IPS DF 4.7 (cell line): ENCODE results near the gene TROAP.
"Not testable (repeated sequence)": the region's sequence is repeated elsewhere in the genome, so short reads cannot be mapped to it uniquely, and the experiment has no call there.

Experiments
- DNase-seq: peaks from one replicate; pipeline ENCODE4 v3.0.0-alpha.2; 2013; ENCODE audit warnings: low spot score; ENCODE audit errors: extremely low read depth

The TROAP gene

DNA sequence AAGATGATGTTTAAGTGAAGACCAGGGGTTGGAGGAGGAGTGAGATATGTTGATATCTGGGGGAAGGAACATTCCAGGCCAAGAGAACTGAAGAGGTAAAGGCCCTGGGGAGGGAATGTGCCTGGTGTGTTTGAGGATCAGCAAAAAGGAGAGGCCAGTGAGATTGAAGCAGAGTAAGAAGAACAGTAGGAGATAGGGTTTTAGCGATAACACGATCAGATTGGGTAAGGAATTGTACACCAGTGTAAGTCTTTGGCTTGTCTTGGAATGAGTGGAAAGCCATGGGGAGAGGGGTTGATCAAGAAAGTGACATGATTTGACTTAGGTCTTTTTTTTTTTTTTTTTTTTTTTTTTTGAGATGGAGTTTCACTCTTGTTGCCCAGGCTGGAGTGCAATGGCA is 4.8 kb downstream of the TROAP start:
- DNase-seq: no peak

DNA sequence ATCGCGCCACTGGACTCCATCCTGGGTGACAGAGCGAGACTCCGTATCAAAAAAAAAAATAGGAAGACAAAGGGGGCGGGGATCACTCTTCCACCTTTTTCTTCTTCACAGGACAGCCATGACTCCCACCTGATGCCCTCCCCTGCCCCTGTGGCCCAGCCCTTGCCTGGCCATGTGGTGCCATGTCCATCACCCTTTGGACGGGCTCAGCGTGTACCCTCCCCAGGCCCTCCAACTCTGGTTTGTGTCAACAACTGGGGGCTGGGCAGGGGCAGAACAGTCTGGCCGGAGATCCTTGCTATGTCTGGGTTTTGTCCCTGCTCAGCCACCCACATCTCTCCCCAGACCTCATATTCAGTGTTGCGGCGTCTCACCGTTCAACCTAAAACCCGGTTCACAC is 5.8 kb downstream of the TROAP start:
- DNase-seq: no peak

DNA sequence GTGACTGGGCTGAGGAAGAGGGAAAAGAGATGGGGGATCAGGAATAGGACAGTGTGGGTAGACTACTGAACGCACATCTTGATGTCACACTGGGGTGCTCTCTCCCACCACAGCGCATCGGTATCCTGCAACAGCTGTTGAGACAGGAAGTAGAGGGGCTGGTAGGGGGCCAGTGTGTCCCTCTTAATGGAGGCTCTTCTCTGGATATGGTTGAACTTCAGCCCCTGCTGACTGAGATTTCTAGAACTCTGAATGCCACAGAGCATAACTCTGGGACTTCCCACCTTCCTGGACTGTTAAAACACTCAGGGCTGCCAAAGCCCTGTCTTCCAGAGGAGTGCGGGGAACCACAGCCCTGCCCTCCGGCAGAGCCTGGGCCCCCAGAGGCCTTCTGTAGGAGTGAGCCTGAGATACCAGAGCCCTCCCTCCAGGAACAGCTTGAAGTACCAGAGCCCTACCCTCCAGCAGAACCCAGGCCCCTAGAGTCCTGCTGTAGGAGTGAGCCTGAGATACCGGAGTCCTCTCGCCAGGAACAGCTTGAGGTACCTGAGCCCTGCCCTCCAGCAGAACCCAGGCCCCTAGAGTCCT is 7.1 kb downstream of the TROAP start:
- DNase-seq: no peak

DNA sequence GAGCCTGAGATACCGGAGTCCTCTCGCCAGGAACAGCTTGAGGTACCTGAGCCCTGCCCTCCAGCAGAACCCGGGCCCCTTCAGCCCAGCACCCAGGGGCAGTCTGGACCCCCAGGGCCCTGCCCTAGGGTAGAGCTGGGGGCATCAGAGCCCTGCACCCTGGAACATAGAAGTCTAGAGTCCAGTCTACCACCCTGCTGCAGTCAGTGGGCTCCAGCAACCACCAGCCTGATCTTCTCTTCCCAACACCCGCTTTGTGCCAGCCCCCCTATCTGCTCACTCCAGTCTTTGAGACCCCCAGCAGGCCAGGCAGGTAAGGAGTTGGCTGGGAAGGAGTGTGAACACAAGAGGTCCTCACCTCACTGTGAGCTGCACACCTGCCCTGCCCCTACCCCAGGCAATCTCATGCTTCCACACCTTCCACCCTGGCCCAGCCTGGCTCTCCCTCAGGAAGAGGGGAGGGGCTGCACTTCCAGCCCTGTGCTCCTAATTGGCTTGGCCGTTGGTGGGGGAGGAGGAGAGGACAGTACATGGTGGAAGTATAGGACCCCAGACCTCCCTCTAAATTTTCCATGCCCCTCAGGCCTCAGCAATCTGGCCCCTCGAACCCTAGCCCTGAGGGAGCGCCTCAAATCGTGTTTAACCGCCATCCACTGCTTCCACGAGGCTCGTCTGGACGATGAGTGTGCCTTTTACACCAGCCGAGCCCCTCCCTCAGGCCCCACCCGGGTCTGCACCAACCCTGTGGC is 7.8 kb downstream of the TROAP start:
- DNase-seq: no peak

DNA sequence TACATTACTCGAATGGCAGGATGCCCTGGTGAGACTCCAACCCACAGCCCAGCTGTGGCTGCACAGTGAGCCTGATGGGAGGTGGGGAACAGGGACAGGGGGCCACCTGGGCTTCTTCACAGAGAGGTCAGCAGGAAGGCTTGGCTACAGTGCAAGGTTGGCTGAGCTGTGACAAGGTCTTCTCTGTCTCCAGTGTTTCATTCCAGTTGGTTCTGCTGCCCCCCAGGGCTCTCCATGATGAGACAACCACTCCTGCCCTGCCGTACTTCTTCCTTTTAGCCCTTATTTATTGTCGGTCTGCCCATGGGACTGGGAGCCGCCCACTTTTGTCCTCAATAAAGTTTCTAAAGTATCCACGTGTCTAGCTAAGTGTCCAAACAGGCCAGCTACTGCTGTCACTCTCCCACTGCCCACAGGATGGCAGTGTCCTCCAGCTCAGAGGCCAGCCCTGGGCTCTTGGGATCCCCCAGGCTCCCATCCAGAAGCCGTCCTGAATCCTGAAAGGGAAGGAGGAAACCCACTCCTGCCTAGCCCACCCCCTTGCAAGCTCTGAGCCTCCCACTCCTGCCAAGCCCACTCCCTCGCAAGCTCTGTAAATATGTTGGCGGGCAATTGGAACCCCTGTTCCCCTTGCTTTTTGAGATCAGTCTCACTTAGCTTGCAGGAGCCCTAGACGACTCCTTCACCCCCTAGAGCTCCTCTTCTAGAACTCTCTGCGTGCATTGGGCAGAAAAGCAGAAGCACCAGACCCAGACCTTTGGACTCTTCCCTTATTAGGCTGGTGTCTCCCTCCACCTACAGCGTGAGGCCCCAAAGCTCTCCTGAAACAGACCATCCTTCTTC is 8.5 kb downstream of the TROAP start:
- no peak for DNase-seq

DNA sequence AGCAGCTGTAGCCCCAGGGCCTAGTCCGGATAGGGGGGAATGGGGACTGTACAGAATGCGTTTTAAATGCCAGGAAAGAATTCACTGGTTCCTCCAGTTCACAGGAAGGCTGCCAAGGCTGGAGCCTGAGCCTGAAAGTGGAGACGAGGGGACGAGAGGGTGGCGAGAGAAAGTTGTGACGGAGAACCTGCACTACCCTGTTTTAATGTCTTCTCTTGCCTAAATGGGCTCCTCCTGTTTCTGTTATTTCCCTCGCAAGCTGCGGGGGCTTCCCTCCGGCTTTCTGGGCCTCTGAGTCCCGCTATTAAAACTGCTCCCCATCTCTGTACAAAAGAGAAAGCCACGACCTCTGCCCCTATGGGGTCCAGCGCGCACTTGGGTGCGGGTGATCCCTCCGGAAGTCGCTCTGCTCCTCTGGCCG is 9.4 kb downstream of the TROAP start:
- DNase-seq: no peak

DNA sequence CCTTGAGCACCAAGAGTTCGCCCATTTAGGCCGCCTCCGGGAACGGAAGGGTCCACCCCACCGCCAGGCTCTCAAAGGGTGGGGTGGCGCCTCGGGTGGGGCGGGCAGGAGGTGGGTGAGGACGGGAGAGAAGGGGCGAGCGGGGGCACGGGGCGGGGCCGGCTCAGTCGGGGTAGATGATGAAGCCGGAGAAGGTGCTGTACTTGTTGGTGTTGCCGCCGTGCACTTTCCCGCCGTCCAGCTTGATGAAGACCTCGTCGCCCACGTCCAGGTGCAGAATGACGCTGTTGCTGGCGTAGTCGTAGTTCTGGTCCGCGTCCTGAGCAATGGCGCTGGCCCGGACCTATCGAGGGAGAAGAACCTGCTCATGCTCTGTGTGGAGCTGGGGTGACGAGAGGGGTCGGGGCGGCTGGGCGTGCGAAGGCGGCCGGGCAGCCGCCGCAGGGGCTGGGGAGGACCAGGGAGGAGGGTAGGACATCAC is 9.9 kb downstream of the TROAP start:
- DNase-seq: no peak

DNA sequence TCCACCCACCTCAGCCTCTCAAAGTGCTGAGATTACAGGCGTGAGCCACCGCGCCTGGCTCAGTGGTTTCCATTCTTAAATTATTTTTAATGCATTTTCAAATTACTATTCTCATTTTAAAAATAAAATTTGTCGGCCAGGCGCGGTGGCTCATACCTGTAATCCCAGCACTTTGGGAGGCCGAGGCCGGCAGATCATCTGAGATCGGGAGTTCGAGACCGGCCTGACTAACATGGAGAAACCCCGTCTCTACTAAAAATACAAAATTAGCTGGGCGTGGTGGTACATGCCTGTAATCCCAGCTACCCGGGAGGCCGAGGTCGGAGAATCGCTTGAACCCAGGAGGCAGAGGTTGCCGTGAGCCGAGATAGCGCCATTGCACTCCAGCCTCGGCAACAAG is 10.7 kb downstream of the TROAP start:
- DNase-seq: not testable (repeated sequence)

DNA sequence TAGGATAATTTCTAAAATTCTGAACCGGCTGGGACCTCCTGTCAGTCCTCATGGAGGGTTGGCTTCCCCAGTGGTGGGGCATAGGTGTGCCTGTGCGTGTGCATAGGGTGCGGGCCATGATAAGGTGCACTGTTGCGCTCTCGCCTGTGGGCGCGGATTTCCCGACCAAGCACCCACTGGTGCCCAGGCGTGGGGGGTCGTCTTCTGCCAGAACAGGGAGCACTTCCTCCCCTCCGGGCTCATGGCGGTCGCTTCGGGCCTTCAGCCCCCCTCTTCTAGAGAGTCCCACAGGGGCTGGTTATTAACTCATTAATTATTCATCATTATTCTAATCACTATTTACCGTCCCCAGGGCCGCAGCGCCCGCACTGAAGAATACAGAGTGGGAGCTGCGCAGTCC is 11.2 kb downstream of the TROAP start:
- no peak for DNase-seq

DNA sequence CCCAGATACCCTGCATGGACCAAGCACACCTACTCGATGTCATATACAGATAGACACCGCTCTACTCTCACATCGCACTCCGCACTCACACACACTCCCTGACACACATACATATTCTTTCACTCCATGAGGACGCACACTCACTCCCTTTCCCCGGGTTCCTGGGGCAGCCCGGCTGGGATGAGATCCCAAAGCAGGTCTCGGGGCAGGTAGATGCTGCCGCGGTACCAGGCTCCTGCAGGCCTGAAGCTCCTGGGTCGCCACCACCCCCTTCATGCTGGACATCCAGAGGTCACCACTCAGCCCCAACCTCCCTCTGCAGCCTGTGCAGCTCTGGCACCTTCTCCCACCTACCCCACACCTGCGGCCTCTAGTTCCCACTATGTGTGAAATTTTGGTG is 11.6 kb downstream of the TROAP start:
- no peak for DNase-seq

DNA sequence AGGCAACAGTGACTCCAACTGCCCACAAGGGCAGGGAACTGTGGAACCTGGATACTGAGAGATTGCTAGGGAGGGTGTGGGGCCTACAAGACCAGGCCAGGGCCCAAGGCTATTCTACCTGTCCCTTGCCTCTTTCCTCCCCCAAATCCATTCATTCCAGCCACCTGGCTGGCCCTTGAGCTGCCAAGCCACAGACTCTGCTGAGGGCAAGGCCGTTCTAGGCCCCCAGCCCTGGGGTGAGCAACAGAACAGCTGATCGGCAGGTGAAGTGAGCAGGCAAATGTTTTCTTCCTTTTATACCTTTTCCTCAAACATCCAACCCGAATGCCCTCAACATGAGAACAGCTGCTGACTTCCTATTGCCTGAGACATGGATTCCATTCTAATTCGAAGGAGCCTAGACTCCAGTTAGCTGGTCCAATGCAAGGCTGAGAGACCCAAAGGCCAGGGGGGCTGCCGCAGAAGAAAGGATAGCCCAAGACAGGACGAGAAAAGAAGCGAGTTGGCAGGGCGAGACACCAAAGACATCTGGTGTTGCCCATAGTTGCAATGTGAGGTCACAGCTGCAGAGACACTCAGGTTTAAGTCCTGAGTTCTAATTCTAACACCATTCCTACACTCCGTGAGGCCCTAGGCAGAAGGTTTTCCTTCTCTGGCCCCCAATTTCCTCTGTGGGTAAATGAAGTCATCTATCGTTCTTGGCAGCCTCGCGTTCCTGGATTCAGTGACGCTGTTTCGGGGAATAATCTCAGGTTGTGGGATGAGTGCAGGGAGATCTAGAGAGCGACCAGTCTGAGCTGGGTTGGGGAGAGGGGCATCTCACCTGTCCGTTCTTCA is 12.3 kb downstream of the TROAP start:
- DNase-seq: no peak

DNA sequence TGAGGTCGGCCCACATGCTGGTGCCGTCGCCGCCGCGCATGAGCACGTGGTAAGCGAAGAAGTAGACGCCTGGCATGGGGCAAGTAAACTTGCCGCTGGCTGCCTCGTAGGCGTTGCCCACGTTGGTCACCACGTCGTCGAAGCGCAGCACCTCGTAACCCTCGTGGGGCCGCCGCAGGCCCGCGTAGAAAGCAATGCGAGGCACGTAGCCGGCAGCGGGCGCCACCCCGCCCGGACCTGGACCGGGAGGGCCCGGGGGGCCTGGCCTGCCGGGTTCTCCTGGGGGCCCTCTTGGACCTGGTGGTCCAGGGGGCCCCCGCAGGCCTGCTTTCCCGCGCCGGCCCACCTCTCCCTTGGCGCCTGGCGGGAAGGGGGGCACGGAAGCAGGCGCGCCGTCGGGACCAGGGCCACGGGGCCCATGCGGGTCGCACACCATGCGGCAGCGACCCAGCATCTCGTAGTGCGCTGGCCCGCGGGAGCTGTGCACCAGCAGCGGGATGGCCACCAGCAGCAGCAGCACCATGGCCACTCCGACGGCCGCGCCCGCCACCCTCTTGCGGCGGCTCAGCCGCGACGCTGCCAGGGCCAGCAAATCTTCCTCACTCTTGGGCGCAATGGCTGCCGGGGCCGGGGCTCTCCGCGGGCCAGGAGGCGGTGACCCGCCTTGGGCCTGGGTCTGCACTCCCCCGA is 13.0 kb downstream of the TROAP start:
- no peak for DNase-seq

DNA sequence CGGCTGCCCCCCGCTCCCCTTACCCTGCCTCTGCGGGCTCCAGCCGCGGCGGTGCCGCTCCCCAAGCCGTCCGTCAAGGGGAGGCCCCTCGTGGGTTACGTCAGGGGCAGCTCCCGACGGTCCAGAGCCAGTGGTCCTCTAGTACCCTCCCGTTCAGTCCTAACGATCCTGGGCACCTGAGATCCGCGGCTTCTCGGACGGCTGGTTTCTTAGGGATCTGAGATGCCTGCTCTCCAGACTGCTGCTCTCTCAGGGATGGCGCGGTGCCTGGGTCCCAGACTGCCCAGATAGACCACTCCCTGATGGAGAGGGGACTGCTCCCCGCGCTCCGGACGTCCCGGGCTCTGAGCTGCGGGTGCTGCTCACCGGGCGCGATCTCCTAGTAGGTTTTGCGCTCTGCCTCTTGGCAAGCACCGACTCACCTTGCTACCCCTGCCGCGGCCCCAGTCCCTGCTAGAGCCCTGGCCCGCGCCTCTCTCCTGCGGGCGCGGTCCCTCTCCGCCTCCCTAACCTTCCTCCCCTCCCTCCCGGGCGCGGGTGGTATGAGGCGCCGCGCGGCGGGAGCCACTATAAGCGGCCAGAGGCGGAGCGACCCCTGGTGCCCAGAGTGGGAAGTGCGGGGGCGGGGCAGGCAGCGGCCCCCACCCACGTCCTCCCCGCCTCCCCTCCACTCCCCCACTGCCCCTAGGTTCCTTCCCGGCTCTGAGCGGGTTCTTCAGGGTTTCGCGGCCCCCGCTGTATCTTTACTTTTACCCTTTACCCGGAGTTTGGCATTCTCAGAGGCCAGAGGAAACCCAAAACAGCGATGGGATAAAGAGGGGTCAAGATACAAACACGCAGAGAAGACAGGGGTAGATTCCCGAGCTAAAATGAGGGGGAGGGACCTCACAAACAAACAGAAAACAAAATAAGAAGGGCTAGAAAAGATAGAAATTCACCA is 13.9 kb downstream of the TROAP start, which contains the start of gene C1QL4:
Gene C1QL4 (minus strand): TSS at position 544 of the 940 bp plus-strand sequence. CDS start 711 bp downstream, outside the sequence.
- DNase-seq: no peak

DNA sequence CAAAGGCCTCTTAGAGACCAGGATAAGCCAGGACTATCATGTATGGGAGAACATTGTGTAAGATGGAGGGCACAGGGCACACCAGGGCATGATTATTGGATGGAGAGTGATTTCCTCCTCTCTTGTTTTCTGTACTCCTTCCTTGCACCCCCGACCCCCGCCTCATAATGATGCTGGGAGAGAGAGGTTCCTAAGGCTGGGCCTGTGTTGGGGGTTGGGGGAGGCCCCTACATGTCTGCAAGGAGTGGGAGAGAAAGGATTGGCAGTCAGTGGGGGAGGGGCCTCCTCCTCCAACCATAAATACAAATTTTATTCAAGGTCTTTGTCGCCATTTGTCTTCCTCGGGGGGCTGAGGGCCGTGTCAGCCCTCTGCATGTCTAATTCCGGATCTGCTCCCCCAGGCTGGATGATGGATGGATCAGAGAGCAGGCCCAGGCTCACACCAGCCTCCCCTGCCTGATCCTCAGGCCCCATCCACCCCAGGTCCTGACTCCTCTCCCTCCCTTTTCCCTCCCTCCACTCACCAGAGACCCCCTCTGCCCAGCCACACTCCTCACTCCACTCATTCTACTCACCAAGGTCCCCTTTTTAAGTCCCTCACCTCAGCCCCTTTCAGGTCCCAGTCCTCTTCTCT is 15.9 kb downstream of the TROAP start:
- no peak for DNase-seq

DNA sequence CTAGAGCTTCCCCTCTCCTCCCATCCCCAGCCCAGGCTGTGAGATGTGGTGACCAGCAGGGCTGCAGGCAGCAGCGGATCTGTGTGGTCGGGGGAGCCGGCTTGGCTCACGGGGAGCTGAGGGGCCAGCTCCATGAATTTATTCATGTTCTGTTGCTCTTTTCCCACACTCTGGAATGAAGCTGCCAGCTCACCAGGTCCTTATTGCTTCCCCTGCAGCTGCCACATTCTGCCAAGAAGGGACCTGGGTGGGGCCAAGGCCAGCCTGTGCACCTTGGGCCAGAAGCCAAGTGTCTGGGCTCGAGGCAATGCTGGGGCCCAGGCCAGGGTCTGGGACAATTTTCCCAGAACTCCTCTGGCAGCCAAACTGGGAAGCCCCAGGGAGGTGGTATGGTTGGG is 16.4 kb downstream of the TROAP start:
- no peak for DNase-seq

DNA sequence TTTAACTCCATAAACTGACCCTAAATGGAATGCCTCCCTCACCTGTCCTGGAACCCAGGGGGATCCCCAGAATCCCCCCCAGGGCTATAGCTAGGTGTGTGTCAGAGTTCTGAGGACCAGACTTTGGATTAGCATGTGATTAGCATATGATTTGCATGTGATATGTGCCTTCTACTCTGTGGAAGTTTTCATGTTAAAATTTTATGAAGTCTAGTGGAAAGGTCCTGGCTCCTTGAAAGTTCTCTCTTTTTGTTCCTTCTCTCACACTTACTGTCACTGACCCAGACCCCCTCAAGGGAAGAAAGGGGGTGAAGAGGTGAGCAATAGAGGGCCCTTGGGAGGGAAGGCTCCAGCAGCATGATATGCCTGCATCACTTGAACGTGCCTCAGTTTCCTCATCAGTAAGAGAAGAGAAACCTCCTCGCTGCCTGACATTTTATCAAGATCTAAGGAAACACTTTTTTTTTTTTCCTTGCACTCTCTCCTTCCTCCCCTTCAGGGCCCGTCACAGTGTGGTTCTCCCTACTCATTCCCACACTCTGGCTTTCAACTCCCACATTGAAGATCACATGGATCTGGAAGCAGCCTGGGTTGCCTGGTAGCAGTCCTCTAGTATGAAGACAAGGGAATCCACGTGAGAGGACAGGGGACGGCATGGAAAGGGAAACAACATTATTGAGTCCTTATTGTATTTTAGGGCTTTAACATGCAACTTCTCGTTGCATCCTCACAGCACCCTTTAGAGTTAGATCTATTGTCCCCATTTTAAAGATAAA is 17.2 kb downstream of the TROAP start:
- no peak for DNase-seq

DNA sequence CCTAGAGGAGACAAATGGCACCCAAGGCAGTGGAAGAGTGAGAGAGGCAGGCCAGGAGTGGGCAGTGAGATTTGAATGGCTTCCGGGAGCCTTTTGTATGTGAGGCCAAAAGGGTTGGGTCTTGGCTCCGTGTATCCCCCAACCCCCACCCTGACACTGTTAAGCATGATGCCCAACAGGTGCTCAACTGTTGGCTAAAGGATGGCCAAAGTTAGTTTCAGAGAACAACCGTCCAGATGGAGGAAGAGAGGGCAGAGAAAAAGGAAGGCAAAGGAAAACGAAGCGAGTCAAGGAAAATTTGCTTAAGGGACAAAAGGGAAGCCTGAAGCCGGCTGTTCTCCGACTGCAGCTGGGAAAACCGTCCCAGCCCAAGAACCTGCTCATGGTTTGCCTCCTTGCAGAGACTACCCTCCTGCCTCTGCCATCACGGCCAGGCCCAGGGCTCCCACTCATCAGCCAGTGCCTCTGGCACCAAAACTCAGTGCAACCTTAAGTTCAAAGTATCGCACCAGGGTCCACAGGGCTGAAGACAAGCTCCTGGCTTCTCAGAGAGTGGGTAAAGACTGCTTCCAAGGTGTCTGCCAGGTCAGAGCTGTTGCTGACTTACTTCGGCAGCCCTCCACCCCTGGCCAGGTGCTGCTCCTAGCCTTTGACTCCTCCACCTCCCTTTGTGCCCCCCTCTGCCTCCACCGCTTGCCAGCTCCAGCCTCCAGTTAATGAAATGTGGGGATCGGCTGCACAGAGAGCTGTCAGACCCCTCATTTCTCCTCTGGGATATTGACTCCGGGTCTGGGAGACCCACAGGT is 18.1 kb downstream of the TROAP start:
- DNase-seq: no peak

DNA sequence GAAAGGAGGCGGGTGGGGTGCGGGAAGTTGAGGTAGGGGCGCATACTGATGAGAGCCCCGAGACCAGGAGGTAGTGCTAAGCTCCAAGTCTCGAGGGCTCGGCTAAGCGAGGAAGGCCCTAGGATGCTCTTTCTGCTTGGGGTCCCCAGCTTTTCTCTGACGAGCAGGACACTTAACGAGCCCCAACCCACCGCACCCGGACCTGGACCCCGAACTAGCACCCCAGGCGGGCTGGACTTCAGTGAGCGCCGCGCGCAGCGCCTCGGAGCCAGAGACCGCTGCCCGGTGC is 18.7 kb downstream of the TROAP start:
- DNase-seq: no peak
